Ovary (tissue), 9 donors: ENCODE measurements around the gene SUCO. TPM values are rescaled to one million over a fixed set of nuclear protein-coding genes. Genes with fewer than 3 reads are reported as not detected.

Experiments
- DNase-seq, 5 donors: peaks; one replicate each; pipeline ENCODE4 v3.0.0-alpha.2; 2019 to 2020
- H3K27ac ChIP-seq, 2 donors: fragments of 200-600 bp; one replicate each; pipeline versions ENCODE4 v1.5.1 to v1.8.0; 2019 to 2022
- H3K27me3 ChIP-seq: fragments of 200-600 bp; one replicate; pipeline ENCODE4 v1.8.0; 2022
- H3K36me3 ChIP-seq: fragments of 200-600 bp; sonication (generic); one replicate; pipeline ENCODE4 v1.5.1; 2019
- H3K4me1 ChIP-seq: one replicate; pipeline ENCODE4 v1.8.1; 2013; ENCODE audit warnings: mild to moderate bottlenecking, moderate library complexity; ENCODE audit not compliant: insufficient read depth
- H3K4me3 ChIP-seq: fragments of 200-600 bp; sonication (generic); one replicate; pipeline ENCODE4 v1.5.1; 2017
- H3K9me3 ChIP-seq, 2 donors: fragments of 200-600 bp in 1 of 2; sonication (generic) in 1 of 2; one replicate each; pipeline versions ENCODE4 v1.5.1 to v1.8.1; 2013 to 2019; ENCODE audit warnings: mild to moderate bottlenecking in 1 of 2, moderate library complexity in 1 of 2
- EP300 ChIP-seq: sonication (generic); formaldehyde crosslinking; IDR thresholded peaks from one replicate; pipeline ENCODE4 v1.6.1; 2017; ENCODE audit warnings: antibody characterized with exemption
- POLR2A ChIP-seq: fragments of 450-650 bp; IDR thresholded peaks from one replicate; pipeline ENCODE4 v1.6.1; 2017; ENCODE audit warnings: antibody characterized with exemption, mild to moderate bottlenecking, moderate library complexity
- WGBS, 3 donors: extraction: QIAGEN DNeasy Blood & Tissue Kit in 1 of 3; methylation state at CpG; one replicate each; pipeline versions ENCODE4 v1.1.5 to v1.1.7; 2013 to 2017; 5-methylcytosine and 5-hydroxymethylcytosine counted together
- intact Hi-C, 4 donors: fragments of 100-400 bp; cut with DNase I; formaldehyde crosslinking; loops; one replicate each; pipeline versions ENCODE4 v1.11.0 to v1.15.1; 2022 to 2023
- polyA plus RNA-seq, 2 donors: library from polyadenylated mRNA; stranded (reverse); fragments of 200-250 nt in 1 of 2; fragments of 350-450 nt in 1 of 2; fragmentation: Illumina TruSeq in 1 of 2; extraction: RNeasy Lipid Tissue Mini Kit (QIAGEN cat#74804) in 1 of 2; gene quantifications; one replicate each; pipeline ENCODE4 v1.2.3, GENCODE V29; 2013 to 2014
- total RNA-seq, 7 donors: library from RNA; depleted of rRNA in 2 of 7; stranded (reverse); fragments of >200 nt in 2 of 7; fragmentation: NEBNext Ultra II Directional in 3 of 7; extraction: Animal tissue kit (Norgen Biotek cat#: 25700) in 3 of 7; gene quantifications; one replicate each; pipeline versions ENCODE4 v1.1.0 to v1.2.4, GENCODE V29; 2016 to 2023
- TF ChIP-seq, protein P1 (sequence below), 3 donors: fragments of 450-650 bp in 2 of 3; fragments of 200-600 bp in 1 of 3; IDR thresholded peaks; one replicate each; pipeline versions ENCODE4 v1.5.1 to v1.8.0; 2016 to 2022; ENCODE audit warnings: antibody characterized with exemption in 3 of 3, mild to moderate bottlenecking in 1 of 3
- donor health status: DM: no; HTN: no; CAD: no; lungs with moderate emphysema.
- donor health status: DM: no; HTN: no; CAD: no.
- donor health status: Bipolar disorder and iron deficiency.
- donor health status: DM: yes; HTN: yes; CAD: no.
- donor health status: DM: no; HTN: no; CAD: no.
- donor health status: DM: yes; HTN: yes; CAD: no.

The SUCO gene
- total and polyA plus RNA-seq, 9 donors: 14.0 to 68.1 (median 55.5) TPM

DNA sequence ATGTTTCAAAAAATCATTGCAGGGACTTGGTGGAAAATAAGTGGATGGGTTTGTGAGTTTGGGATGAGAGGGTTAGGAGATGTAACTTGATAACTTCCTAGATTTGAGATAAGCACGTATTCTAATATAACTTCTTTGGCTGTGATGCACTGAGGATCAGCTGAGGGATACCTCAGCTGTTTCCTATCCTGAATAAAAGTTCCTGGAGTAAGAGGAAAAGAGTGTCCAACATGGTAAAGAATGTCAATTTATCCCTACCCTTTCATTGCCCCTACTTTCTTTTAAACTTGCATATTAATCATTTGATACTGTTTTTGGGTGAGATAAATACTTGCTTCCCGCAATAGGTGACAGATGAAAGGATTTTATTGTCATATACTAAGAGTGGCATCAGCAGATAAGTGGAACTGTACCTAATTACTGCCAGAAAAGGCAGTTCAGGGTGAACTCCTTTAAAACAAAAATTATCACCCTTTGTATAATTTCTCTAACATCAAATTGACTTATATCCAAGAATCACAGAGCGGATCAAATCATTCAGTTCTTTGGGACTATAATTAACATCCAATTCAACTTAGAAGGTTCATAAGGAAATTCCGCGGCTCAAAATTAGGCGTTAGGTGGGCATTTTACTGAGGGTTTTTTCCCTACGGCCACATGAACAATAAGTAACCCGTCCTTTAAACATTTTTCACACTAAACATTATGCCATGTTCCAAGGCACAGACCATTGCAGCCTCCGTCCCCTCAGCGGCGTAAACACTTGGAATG is 1.4 kb upstream of the SUCO start:
- no peak for DNase-seq
- intact Hi-C loops: no loop called here

DNA sequence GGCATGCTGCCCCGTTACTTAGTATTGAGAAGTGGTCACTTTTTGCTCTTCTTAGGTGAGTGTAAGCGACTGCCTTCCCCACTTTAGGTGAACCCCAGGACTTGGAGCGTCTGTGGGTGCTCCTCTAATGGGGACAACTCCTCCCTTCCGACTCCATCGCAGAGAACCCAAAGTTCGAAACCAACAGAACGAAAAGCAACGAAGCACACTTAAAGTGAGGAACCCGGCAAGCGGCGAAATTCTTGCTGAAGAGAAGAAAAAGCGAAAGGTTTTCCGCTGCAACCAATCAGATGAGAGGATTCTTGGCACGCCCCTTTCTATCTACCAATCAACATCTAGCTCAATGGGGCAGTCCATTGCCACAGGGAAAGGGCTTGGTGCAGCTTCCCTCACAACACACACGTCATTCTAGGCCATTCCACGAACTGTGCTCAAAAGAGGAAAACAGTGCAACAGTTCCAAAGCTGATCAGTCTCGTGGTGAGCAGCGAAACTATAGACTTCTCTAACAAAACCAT is 709 bp upstream of the SUCO start:
- H3K4me3 ChIP-seq: peak overlapping the region; percentile 98
- DNase-seq: peak; percentile 80 to 94 (median 83)
- H3K4me1 ChIP-seq: no peaks in the 10 kb centered on the region
- H3K9me3 ChIP-seq: no peaks in the 10 kb centered on the region
- TF ChIP-seq EP300: peak; percentile 73
- peak; percentile 83 for TF ChIP-seq POLR2A
- TF ChIP-seq, protein P1, sequence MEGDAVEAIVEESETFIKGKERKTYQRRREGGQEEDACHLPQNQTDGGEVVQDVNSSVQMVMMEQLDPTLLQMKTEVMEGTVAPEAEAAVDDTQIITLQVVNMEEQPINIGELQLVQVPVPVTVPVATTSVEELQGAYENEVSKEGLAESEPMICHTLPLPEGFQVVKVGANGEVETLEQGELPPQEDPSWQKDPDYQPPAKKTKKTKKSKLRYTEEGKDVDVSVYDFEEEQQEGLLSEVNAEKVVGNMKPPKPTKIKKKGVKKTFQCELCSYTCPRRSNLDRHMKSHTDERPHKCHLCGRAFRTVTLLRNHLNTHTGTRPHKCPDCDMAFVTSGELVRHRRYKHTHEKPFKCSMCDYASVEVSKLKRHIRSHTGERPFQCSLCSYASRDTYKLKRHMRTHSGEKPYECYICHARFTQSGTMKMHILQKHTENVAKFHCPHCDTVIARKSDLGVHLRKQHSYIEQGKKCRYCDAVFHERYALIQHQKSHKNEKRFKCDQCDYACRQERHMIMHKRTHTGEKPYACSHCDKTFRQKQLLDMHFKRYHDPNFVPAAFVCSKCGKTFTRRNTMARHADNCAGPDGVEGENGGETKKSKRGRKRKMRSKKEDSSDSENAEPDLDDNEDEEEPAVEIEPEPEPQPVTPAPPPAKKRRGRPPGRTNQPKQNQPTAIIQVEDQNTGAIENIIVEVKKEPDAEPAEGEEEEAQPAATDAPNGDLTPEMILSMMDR (IDR thresholded peaks at IDR 0.05): peak in 1 of 3 donors; percentile 17
- H3K36me3 ChIP-seq: no peaks in the 10 kb centered on the region
- H3K27ac ChIP-seq: peak overlapping the region; percentile 79 to 95
- H3K27me3 ChIP-seq: no peaks in the 10 kb centered on the region
- intact Hi-C loops: no loop called here
- WGBS, 3 donors: 0 to 1% (median 0%) methylated on average over 18 of the region's 18 CpGs

More for the DNA sequence above, 1.4 kb upstream of the SUCO start:
- 2 to 4% (median 2%) methylated on average over 11 of the region's 11 CpGs for WGBS, 3 donors
- Histone ChIP-seq H3K27ac (peak overlapping the region; percentile 79 to 95), H3K36me3 (no peaks in the 10 kb centered on the region), H3K4me1 (no peaks in the 10 kb centered on the region), H3K27me3 (no peaks in the 10 kb centered on the region), H3K4me3 (peak overlapping the region; percentile 98), H3K9me3 (no peaks in the 10 kb centered on the region)
- no peak for TF ChIP-seq POLR2A
- no peak for TF ChIP-seq EP300
- TF ChIP-seq, protein P1 (IDR thresholded peaks at IDR 0.05): no peak

DNA sequence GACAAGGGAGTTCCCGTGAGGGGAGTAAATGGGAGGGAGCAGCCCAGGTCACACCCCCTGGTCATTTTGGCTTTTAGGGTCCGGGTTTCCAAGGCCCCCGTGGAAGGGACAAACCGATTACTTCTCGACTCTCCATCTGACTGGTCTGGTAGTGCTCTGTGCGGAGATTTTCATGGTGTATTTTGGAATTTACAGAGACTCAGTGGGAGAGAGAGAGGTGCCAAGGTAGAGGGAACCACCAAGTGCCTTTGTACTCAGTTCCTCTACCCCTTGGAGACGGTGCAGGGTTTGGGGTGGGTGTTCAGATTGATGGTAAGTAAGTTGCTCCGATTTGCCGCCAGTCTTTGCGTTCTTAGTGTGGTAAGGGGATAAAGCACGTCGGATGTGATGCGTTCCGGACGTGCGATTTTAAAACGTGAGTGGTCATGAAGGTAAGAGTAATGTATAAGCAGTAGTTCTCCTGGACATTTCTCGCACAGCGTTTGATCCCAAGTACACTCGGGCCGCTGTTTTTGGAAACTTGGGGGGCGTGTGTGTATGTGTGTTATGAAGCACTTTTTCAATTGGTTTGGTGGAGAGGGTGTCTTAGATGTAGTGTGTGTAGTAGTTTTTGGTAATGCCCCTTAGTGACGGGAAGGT is 682 bp downstream of the SUCO start:
- H3K27ac ChIP-seq: peak overlapping the region; percentile 82 to 95
- TF ChIP-seq, protein P1 (IDR thresholded peaks at IDR 0.05): no peak
- TF ChIP-seq EP300: no peak
- no peak for TF ChIP-seq POLR2A
- WGBS, 3 donors: 0 to 1% (median 0%) methylated on average over 23 of the region's 23 CpGs
- intact Hi-C loops: no loop called here
- peaks cover 4% of the 10 kb centered on the region for H3K4me1 ChIP-seq
- no peaks in the 10 kb centered on the region for H3K27me3 ChIP-seq
- peak; percentile 25 to 40 (median 36) for DNase-seq
- no peaks in the 10 kb centered on the region for H3K9me3 ChIP-seq
- H3K36me3 ChIP-seq: no peaks in the 10 kb centered on the region
- peak overlapping the region; percentile 98 for H3K4me3 ChIP-seq

DNA sequence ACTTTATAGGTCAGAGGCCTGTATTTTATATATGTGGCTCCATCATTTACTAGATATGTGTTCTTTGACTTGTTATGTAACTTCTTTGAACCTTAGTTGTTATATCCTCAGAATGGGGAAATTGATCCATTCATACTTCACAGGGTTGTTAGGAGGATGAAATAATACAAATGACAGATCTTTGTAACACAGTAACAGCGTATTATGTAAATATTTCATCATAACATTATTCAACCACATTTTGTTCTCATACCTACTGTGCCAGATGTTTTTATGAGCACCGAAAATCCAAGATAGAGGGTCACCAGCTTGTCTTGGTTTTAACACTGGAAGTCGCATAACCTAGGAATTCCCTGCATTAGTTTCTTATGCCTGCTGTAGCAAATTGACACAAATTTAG is 3.3 kb downstream of the SUCO start:
- H3K27ac ChIP-seq: no peak overlapping the region
- intact Hi-C loops: no loop called here
- no peaks in the 10 kb centered on the region for H3K9me3 ChIP-seq
- DNase-seq: no peak
- peaks cover 4% of the 10 kb centered on the region for H3K4me1 ChIP-seq
- no peaks in the 10 kb centered on the region for H3K27me3 ChIP-seq
- H3K36me3 ChIP-seq: no peaks in the 10 kb centered on the region
- TF ChIP-seq, protein P1 (IDR thresholded peaks at IDR 0.05): no peak
- TF ChIP-seq EP300 (no peak), POLR2A (no peak)
- no peak overlapping the region for H3K4me3 ChIP-seq
- WGBS, 3 donors: 49 to 93% (median 71%) methylated on average over 3 of the region's 3 CpGs
